ENCODE results near the gene ACTN1. TPM values are rescaled to one million over a fixed set of nuclear protein-coding genes. Genes with fewer than 3 reads are reported as not detected.

The ACTN1 gene
- total RNA-seq, 4 donors from 2014 or later, result 31.9 to 111 (median 76.1) TPM

- TF ChIP-seq, protein P1, sequence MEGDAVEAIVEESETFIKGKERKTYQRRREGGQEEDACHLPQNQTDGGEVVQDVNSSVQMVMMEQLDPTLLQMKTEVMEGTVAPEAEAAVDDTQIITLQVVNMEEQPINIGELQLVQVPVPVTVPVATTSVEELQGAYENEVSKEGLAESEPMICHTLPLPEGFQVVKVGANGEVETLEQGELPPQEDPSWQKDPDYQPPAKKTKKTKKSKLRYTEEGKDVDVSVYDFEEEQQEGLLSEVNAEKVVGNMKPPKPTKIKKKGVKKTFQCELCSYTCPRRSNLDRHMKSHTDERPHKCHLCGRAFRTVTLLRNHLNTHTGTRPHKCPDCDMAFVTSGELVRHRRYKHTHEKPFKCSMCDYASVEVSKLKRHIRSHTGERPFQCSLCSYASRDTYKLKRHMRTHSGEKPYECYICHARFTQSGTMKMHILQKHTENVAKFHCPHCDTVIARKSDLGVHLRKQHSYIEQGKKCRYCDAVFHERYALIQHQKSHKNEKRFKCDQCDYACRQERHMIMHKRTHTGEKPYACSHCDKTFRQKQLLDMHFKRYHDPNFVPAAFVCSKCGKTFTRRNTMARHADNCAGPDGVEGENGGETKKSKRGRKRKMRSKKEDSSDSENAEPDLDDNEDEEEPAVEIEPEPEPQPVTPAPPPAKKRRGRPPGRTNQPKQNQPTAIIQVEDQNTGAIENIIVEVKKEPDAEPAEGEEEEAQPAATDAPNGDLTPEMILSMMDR (IDR thresholded peaks at IDR 0.05), result no peak
- TF ChIP-seq POLR2A (IDR thresholded peaks at IDR 0.05), result no peak
- peak in 1 of 2 donors; percentile 94 for DNase-seq (ENCODE audit: low spot score in 2 of 2)
- intact Hi-C loops (cut with DNase I; ENCODE audit: low total_unique reads), result no loop called here
- H3K4me3 ChIP-seq (ENCODE audit: low read depth, poor library complexity, severe bottlenecking), result peak overlapping the region; percentile 88
- WGBS, 2 donors, result 0 to 1% methylated on average over 15 to 51 of the region's 72 CpGs
Observed at GRCh38 chr14:68978172-68978911, 760 bp downstream of the ACTN1 start.

- DNase-seq (ENCODE audit: low spot score in 2 of 2), result peak; percentile 47 to 93
- intact Hi-C loops (cut with DNase I; ENCODE audit: low total_unique reads), result no loop called here
- TF ChIP-seq, protein P1 (IDR thresholded peaks at IDR 0.05), result no peak
- H3K4me3 ChIP-seq (ENCODE audit: low read depth, poor library complexity, severe bottlenecking), result peak overlapping the region; percentile 88
- 2 to 5% methylated on average over 10 to 24 of the region's 25 CpGs for WGBS, 2 donors
Observed at GRCh38 chr14:68977718-68978171, 1.4 kb downstream of the ACTN1 start.

DNA sequence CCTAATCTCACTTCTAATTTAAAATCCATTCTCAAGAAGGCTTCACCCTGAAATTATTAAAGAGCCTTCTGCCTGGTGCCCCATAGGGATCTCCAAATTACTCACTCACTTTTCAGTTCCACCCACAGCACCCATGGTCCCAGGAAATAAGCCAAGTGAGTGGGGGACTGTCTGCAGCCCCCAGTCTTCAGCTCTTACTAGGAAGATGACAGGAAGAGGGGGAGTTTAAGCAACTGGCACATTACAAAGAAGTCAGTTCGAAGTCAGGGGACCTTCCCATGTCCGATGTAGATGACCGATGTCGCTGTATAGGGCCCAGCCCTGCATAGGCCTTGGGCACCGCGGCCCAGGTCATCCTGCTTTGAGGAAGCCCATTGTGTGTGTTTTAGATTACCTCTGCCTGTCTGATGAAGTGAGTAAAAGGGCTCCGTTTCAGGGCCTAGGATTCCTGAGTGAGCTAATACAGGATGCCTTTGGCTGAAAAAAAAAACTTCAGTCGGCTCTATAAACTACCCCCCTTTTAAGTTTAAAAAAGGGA, 1.9 kb downstream of the ACTN1 start:
- no peak for TF ChIP-seq POLR2A (IDR thresholded peaks at IDR 0.05)
- TF ChIP-seq, protein P1 (IDR thresholded peaks at IDR 0.05), result no peak
- no peak for DNase-seq (ENCODE audit: low spot score in 2 of 2)
- peak overlapping the region; percentile 88 for H3K4me3 ChIP-seq (ENCODE audit: low read depth, poor library complexity, severe bottlenecking)
- 36% methylated on average over 5 to 8 of the region's 8 CpGs for WGBS, 2 donors
- intact Hi-C loops (cut with DNase I; ENCODE audit: low total_unique reads), result no loop called here

- 36 to 49% methylated on average over 13 of the region's 13 CpGs for WGBS, 2 donors
- TF ChIP-seq, protein P1 (IDR thresholded peaks at IDR 0.05), result no peak
- no peak for TF ChIP-seq POLR2A (IDR thresholded peaks at IDR 0.05)
- no peak overlapping the region for H3K4me3 ChIP-seq (ENCODE audit: low read depth, poor library complexity, severe bottlenecking)
- DNase-seq (ENCODE audit: low spot score in 2 of 2), result peak in 1 of 2 donors; percentile 93
- intact Hi-C loops (cut with DNase I; ENCODE audit: low total_unique reads), result no loop called here
Observed at GRCh38 chr14:68976160-68977067, 2.7 kb downstream of the ACTN1 start.

GRCh38 chr14:68975667-68976066, 3.4 kb downstream of the ACTN1 start:
- TF ChIP-seq, protein P1 (IDR thresholded peaks at IDR 0.05), result no peak
- no peak for TF ChIP-seq POLR2A (IDR thresholded peaks at IDR 0.05)
- DNase-seq (ENCODE audit: low spot score in 2 of 2), result peak in 1 of 2 donors; percentile 91
- 17 to 24% methylated on average over 7 of the region's 7 CpGs for WGBS, 2 donors
- no peak overlapping the region for H3K4me3 ChIP-seq (ENCODE audit: low read depth, poor library complexity, severe bottlenecking)
- intact Hi-C loops (cut with DNase I; ENCODE audit: low total_unique reads), result no loop called here

Measured in lower leg skin (tissue), 4 donors.